Central memory CD8-positive, alpha-beta T cell (primary cell): ENCODE data around the gene TUBA1A.
"Not testable (repeated sequence)": the region's sequence is repeated elsewhere in the genome, so short reads cannot be mapped to it uniquely, and the experiment has no call there.

ENCODE experiments used
- ATAC-seq: fragments of 150-1000 bp; cut with Tn5 transposase; replicated peaks from 2 replicates; pipeline ENCODE4 v1.10.0; 2022; ENCODE audit warnings: mild to moderate bottlenecking, moderate FRiP score, moderate number of reproducible peaks; ENCODE audit not compliant: poor library complexity, severe bottlenecking; ENCODE audit errors: extremely low read depth
- DNase-seq, 2 donors: peaks; one replicate each; pipeline ENCODE4 v3.0.0; 2021; ENCODE audit warnings: low spot score in 2 of 2
- H3K27ac Mint-ChIP-seq: one replicate; pipeline ENCODE4 v1.8.0; 2022; ENCODE audit warnings: low read depth, mild to moderate bottlenecking, moderate library complexity, mixed read lengths
- H3K27me3 Mint-ChIP-seq: one replicate; pipeline ENCODE4 v1.8.0; 2022; ENCODE audit warnings: mixed read lengths
- H3K36me3 Mint-ChIP-seq: one replicate; pipeline ENCODE4 v1.8.0; 2022; ENCODE audit warnings: mild to moderate bottlenecking, moderate library complexity, mixed read lengths; ENCODE audit not compliant: insufficient read depth
- H3K4me1 Mint-ChIP-seq: one replicate; pipeline ENCODE4 v1.8.0; 2022; ENCODE audit warnings: mixed read lengths
- H3K4me3 Mint-ChIP-seq: one replicate; pipeline ENCODE4 v1.8.0; 2022; ENCODE audit warnings: mild to moderate bottlenecking, moderate library complexity, mixed read lengths
- H3K9me3 Mint-ChIP-seq: one replicate; pipeline ENCODE4 v1.8.0; 2022; ENCODE audit warnings: mixed read lengths

TUBA1A gene

GRCh38 chr12:49223122-49223521 is 34.2 kb upstream of the TUBA1A start:
- DNase-seq: no peak
- ATAC-seq: no peak
- no peaks in the 10 kb centered on the region for H3K9me3 Mint-ChIP-seq
- no peaks in the 10 kb centered on the region for H3K27me3 Mint-ChIP-seq
- peaks cover 6% of the 10 kb centered on the region for H3K4me1 Mint-ChIP-seq
- no peak overlapping the region for H3K27ac Mint-ChIP-seq
- peaks cover 3% of the 10 kb centered on the region for H3K36me3 Mint-ChIP-seq
- no peak overlapping the region for H3K4me3 Mint-ChIP-seq

GRCh38 chr12:49220972-49221371 is 32.1 kb upstream of the TUBA1A start:
- Mint-ChIP-seq H3K27ac (no peak overlapping the region), H3K27me3 (no peaks in the 10 kb centered on the region), H3K9me3 (no peaks in the 10 kb centered on the region), H3K36me3 (peaks cover 3% of the 10 kb centered on the region), H3K4me3 (no peak overlapping the region), H3K4me1 (peaks cover 6% of the 10 kb centered on the region)
- ATAC-seq: no peak
- no peak for DNase-seq

- Mint-ChIP-seq H3K4me1 (peaks cover 6% of the 10 kb centered on the region), H3K27ac (no peak overlapping the region), H3K27me3 (no peaks in the 10 kb centered on the region), H3K4me3 (no peak overlapping the region), H3K36me3 (peaks cover 3% of the 10 kb centered on the region), H3K9me3 (no peaks in the 10 kb centered on the region)
- ATAC-seq (no peak), DNase-seq (no peak)
Observed at GRCh38 chr12:49219417-49220026, 30.6 kb upstream of the TUBA1A start.

GRCh38 chr12:49212572-49212971 is 23.7 kb upstream of the TUBA1A start:
- Mint-ChIP-seq H3K27me3 (no peaks in the 10 kb centered on the region), H3K36me3 (no peaks in the 10 kb centered on the region), H3K27ac (no peak overlapping the region), H3K9me3 (no peaks in the 10 kb centered on the region), H3K4me1 (no peaks in the 10 kb centered on the region), H3K4me3 (no peak overlapping the region)
- no peak for DNase-seq
- no peak for ATAC-seq

GRCh38 chr12:49210703-49211102 is 21.8 kb upstream of the TUBA1A start:
- not testable (repeated sequence) for H3K36me3 Mint-ChIP-seq, H3K27ac Mint-ChIP-seq, H3K9me3 Mint-ChIP-seq, DNase-seq, H3K4me1 Mint-ChIP-seq, ATAC-seq, H3K27me3 Mint-ChIP-seq, H3K4me3 Mint-ChIP-seq

GRCh38 chr12:49208676-49209075 is 19.8 kb upstream of the TUBA1A start:
- H3K4me1 Mint-ChIP-seq: no peaks in the 10 kb centered on the region
- H3K27me3 Mint-ChIP-seq: no peaks in the 10 kb centered on the region
- no peak overlapping the region for H3K27ac Mint-ChIP-seq
- ATAC-seq (no peak), DNase-seq (no peak)
- H3K36me3 Mint-ChIP-seq: no peaks in the 10 kb centered on the region
- H3K9me3 Mint-ChIP-seq: no peaks in the 10 kb centered on the region
- H3K4me3 Mint-ChIP-seq: no peak overlapping the region

GRCh38 chr12:49208146-49208545 is 19.3 kb upstream of the TUBA1A start:
- Mint-ChIP-seq H3K9me3 (no peaks in the 10 kb centered on the region), H3K4me3 (no peak overlapping the region), H3K27ac (no peak overlapping the region), H3K36me3 (no peaks in the 10 kb centered on the region), H3K4me1 (no peaks in the 10 kb centered on the region), H3K27me3 (no peaks in the 10 kb centered on the region)
- no peak for DNase-seq
- ATAC-seq: no peak

- Mint-ChIP-seq H3K4me1 (peaks cover 2% of the 10 kb centered on the region), H3K9me3 (no peaks in the 10 kb centered on the region), H3K27ac (no peak overlapping the region), H3K4me3 (no peak overlapping the region), H3K27me3 (no peaks in the 10 kb centered on the region), H3K36me3 (no peaks in the 10 kb centered on the region)
- ATAC-seq (no peak), DNase-seq (no peak)
Observed at GRCh38 chr12:49206389-49206788, 17.5 kb upstream of the TUBA1A start.

- Mint-ChIP-seq H3K9me3 (no peaks in the 10 kb centered on the region), H3K27me3 (no peaks in the 10 kb centered on the region), H3K27ac (peak overlapping the region; percentile 60), H3K4me3 (no peak overlapping the region), H3K36me3 (no peaks in the 10 kb centered on the region), H3K4me1 (peaks cover 7% of the 10 kb centered on the region)
- no peak for DNase-seq
- ATAC-seq: no peak
Observed at GRCh38 chr12:49201595-49202295, 12.9 kb upstream of the TUBA1A start.

GRCh38 chr12:49200919-49201594 is 12.2 kb upstream of the TUBA1A start:
- H3K36me3 Mint-ChIP-seq: no peaks in the 10 kb centered on the region
- H3K27me3 Mint-ChIP-seq: no peaks in the 10 kb centered on the region
- no peak for DNase-seq
- peaks cover 7% of the 10 kb centered on the region for H3K4me1 Mint-ChIP-seq
- peak; percentile 98 for ATAC-seq
- H3K4me3 Mint-ChIP-seq: no peak overlapping the region
- H3K27ac Mint-ChIP-seq: peak overlapping the region; percentile 60
- H3K9me3 Mint-ChIP-seq: no peaks in the 10 kb centered on the region

- DNase-seq (no peak), ATAC-seq (no peak)
- Mint-ChIP-seq H3K27ac (no peak overlapping the region), H3K9me3 (no peaks in the 10 kb centered on the region), H3K4me3 (no peak overlapping the region), H3K27me3 (no peaks in the 10 kb centered on the region), H3K4me1 (peaks cover 7% of the 10 kb centered on the region), H3K36me3 (no peaks in the 10 kb centered on the region)
Observed at GRCh38 chr12:49198431-49199155, 9.7 kb upstream of the TUBA1A start.

GRCh38 chr12:49197256-49197655 is 8.4 kb upstream of the TUBA1A start:
- ATAC-seq (no peak), DNase-seq (no peak)
- H3K4me3 Mint-ChIP-seq: no peak overlapping the region
- no peaks in the 10 kb centered on the region for H3K36me3 Mint-ChIP-seq
- H3K9me3 Mint-ChIP-seq: no peaks in the 10 kb centered on the region
- no peaks in the 10 kb centered on the region for H3K27me3 Mint-ChIP-seq
- H3K4me1 Mint-ChIP-seq: peaks cover 7% of the 10 kb centered on the region
- H3K27ac Mint-ChIP-seq: no peak overlapping the region
